Breast epithelium (tissue), 3 donors: ENCODE data around the gene PRSS48. TPM values are rescaled to one million over a fixed set of nuclear protein-coding genes. Genes with fewer than 3 reads are reported as not detected.

ENCODE experiments used
- total RNA-seq, 3 donors: library from RNA; depleted of rRNA; stranded (reverse); fragments of >200 nt; gene quantifications; one replicate each; pipeline ENCODE4 v1.1.0, GENCODE V29; 2016

The PRSS48 gene
- total RNA-seq, 3 donors from 2014 or later: not detected

Other genes with a start within 250 kb of the PRSS48 start
- gene RPS3A, start 177.5 kb upstream of the PRSS48 start, total RNA-seq: 1,000 to 10,000 TPM; 3,228 to 5,074 (median 4,710) TPM
- 100 to 1,000 TPM in 2 of 3 donors, 10 to 100 TPM in 1; 82.9 to 297 (median 113) TPM for gene SH3D19, start 48.4 kb downstream of the PRSS48 start, total RNA-seq
- gene FHIP1A, start 132.0 kb downstream of the PRSS48 start, total RNA-seq: 10 to 100 TPM in 2 of 3 donors, under 1 TPM in 1; 0.32 to 50.2 (median 22.3) TPM